ENCODE measurements around the gene RPS25. TPM values are rescaled to one million over a fixed set of nuclear protein-coding genes. Genes with fewer than 3 reads are reported as not detected.

Gene RPS25
- total and polyA plus RNA-seq, 9 of the 15 experiments (the other 6 are each of a cell fraction or from before 2014, with no cell fraction given) = 1,553 to 5,486 (median 2,471) TPM

DNA sequence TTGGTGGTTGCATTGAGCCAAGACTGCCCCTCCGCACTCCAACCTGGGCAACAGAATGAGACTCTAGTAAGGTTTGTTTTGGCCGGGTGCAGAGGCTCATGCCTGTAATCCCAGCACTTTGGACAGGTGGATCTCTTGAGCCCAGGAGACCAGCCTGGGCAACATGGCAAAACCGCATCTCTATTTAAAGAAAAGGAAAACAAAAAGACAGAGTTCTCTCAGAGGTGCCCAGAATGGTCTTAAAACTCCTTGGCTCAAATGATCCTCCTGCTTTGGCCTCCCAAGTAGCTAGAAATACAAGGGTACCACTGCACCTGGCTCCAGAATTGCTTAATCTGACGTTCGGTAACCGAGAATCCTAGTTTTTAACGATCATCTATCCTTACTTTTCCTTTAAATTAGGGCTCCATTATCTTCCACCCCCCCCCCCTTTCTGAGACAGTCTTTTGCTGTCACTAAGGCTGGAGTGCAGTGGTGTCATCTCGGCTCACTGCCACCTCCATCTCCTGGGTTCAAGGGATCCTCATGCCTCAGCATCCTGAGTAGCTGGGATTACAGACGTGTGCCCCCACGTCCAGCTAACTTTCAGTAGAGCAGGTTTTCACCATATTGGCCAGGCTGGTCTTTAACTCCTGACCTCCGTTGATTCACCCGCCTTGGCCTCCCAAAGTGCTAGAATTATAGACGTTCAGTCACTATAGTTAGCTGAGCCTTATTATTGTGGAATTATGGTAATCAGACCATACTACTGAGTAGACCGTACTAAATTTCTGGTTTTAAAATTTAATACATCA, 1.7 kb downstream of the RPS25 start:
- Histone ChIP-seq H3K4me2 (ENCODE audit: insufficient read depth, low read length) (peak overlapping the region; percentile 98), H3K4me3 (peak overlapping the region; percentile 99; the same call in 1 of the 2 replicates), H3K9ac (ENCODE audit: insufficient read depth in 1 of 2, low read depth in 2 of 2, low read length in 2 of 2) (peak overlapping the region; percentile 74 to 100; a peak in 3 of 4 replicates), H4K20me1 (replicated peaks; ENCODE audit: control insufficient read depth, insufficient read depth, low read length) (0 out of 2 replicates have a peak, but pooled peaks cover 3% of the 10 kb centered on the region), H3K9me1 (ENCODE audit: control insufficient read depth, insufficient read depth, low read length) (no peaks in the 10 kb centered on the region), H3K4me1 (replicated peaks in 1 of 2; ENCODE audit: control insufficient read depth in 2 of 2, insufficient read depth in 2 of 2, low read length in 2 of 2) (peaks cover 8 to 12% of the 10 kb centered on the region in 2 experiments; a peak in 4 of 5 replicates), H3K79me2 (ENCODE audit: control insufficient read depth, insufficient read depth, low read length) (peaks cover 59% of the 10 kb centered on the region), H3K9me3 (replicated peaks; ENCODE audit: control insufficient read depth, insufficient read depth, low read depth, low read length) (no peaks in the 10 kb centered on the region; the same call in 1 of the 2 replicates), H3K36me3 (ENCODE audit: control insufficient read depth, insufficient read depth, low read length) (peaks cover 78% of the 10 kb centered on the region), H3K27me3 (ENCODE audit: control insufficient read depth in 2 of 2, insufficient read depth in 2 of 2, low read length in 2 of 2) (no peaks in the 10 kb centered on the region), H2AFZ (ENCODE audit: low read depth, low read length) (no peak overlapping the region), H3K27ac (ENCODE audit: extremely low read depth, low read depth, low read length) (peak overlapping the region; percentile 97)
- POLR2A ChIA-PET = interaction anchor here (0.6 to 5.9 kb wide), 15 partner anchors 9 to 409 kb away, joined by 3 to 33 read pairs (median 4); partner anchors contain the start of genes PHLDB1 and VPS11
- intact Hi-C loops (cut with micrococcal nuclease) = loop anchor here (5.0 kb wide), 2 partner anchors 71 to 86 kb away; partner anchors contain the start of gene DPAGT1
- no peak for ATAC-seq
- in situ Hi-C loops (cut with MboI) = no loop called here
- no peak for FAIRE-seq
- TF ChIP-seq MECOM (CRISPR knock-in tag; IDR thresholded peaks at IDR 0.05) (no peak), POLR2A (conservative IDR thresholded peaks at IDR 0.05) (peak; percentile 5), SIN3A (IDR thresholded peaks at IDR 0.05; ENCODE audit: borderline replicate concordance in 2 of 2, control insufficient read depth in 1 of 2, low read depth in 2 of 2, low read length in 2 of 2) (peak in 1 of 2 experiments; percentile 13; a peak in 1 of 4 replicates), TAL1 (IDR thresholded peaks at IDR 0.05) (no peak), POLR2H (tag; IDR thresholded peaks at IDR 0.05; ENCODE audit: low read depth) (0 out of 2 replicates have a peak, but pooled peaks have one; percentile 38), ZNF174 (CRISPR knock-in tag; IDR thresholded peaks at IDR 0.05) (no peak), HNRNPUL1 (IDR thresholded peaks at IDR 0.05; ENCODE audit: low read length) (0 out of 2 replicates have a peak, but pooled peaks have one; percentile 11), RCOR1 (IDR thresholded peaks at IDR 0.05; ENCODE audit: borderline replicate concordance in 1 of 2, low read depth in 2 of 2, low read length in 2 of 2) (no peak), POLR2AphosphoS5 (IDR thresholded peaks at IDR 0.05; ENCODE audit: control insufficient read depth, insufficient read depth, low read depth, low read length) (peak; percentile 29; the same call in 1 of the 2 replicates), POLR2G (IDR thresholded peaks at IDR 0.05; ENCODE audit: low read depth, low read length) (peak; percentile 47; the same call in 1 of the 2 replicates), POLR2B (IDR thresholded peaks at IDR 0.05; ENCODE audit: low read depth, partially characterized antibody) (peak; percentile 25), RBFOX2 (IDR thresholded peaks at IDR 0.05; ENCODE audit: low read depth, low read length) (peak; percentile 71)
- no TSS peak for BruUV-seq (replicated peaks)
- peak in 2 of 4 experiments; percentile 3 to 9 for DNase-seq (ENCODE audit: extremely low read depth in 1 of 4, low spot score in 3 of 4)
- CTCF ChIA-PET (ENCODE audit: low intra/inter-chr PET ratio) = interaction anchor here (0.6 kb wide), 1 partner anchor 11 kb away, joined by 3 read pairs; no protein-coding TSS in a partner anchor
- 47% methylated on average over 13 of the region's 14 CpGs for WGBS (ENCODE audit: insufficient coverage, low coverage, missing lambda C conversion rate)

All from K562 (cell line).